ENCODE results near the gene NCK2.

DNA sequence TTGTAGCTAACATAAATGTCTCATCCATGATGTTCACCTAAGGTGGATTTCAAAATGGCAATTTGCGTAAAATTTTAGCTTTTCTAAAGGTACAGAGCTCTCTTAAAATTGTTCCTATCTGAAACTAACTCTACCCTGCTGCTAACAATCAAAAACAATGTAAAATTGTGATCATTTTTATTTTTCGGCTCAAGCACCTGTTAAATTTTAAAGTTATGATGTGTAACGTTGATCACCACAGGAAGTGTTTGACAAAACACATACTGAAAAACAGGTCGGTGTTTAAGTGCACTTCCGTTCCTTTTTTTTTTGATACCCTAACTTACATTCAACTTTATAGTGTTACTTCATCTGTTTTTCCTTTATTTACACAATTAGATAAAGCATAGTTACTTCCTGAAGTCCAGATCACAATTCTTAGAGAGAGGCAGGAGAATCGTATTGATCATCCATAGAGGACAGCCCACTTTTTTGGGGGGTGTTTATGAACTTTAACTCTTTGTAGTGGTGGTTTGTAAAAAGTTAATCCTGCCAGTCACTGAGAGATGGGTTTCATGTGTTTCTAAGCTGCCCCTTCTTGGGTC is 6.0 kb upstream of the NCK2 start:
- no peak for TF ChIP-seq POLR2A (IDR thresholded peaks at IDR 0.05)
- TF ChIP-seq, protein P1, sequence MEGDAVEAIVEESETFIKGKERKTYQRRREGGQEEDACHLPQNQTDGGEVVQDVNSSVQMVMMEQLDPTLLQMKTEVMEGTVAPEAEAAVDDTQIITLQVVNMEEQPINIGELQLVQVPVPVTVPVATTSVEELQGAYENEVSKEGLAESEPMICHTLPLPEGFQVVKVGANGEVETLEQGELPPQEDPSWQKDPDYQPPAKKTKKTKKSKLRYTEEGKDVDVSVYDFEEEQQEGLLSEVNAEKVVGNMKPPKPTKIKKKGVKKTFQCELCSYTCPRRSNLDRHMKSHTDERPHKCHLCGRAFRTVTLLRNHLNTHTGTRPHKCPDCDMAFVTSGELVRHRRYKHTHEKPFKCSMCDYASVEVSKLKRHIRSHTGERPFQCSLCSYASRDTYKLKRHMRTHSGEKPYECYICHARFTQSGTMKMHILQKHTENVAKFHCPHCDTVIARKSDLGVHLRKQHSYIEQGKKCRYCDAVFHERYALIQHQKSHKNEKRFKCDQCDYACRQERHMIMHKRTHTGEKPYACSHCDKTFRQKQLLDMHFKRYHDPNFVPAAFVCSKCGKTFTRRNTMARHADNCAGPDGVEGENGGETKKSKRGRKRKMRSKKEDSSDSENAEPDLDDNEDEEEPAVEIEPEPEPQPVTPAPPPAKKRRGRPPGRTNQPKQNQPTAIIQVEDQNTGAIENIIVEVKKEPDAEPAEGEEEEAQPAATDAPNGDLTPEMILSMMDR (IDR thresholded peaks at IDR 0.05): no peak

All from esophagus squamous epithelium (tissue), 4 donors.